CD14-positive monocyte (primary cell): ENCODE results near the gene CDH22. TPM values are rescaled to one million over a fixed set of nuclear protein-coding genes. Genes with fewer than 3 reads are reported as not detected.

ENCODE experiments used
- DNase-seq, 3 donors: peaks; one replicate each; pipeline ENCODE4 v3.0.0-alpha.2; 2011 to 2022
- H2AFZ ChIP-seq: 2 replicates; pipeline ENCODE4 v1.6.0; 2012; ENCODE audit warnings: mild to moderate bottlenecking, low read depth, low read length, inconsistent platforms; ENCODE audit not compliant: insufficient read depth, poor library complexity, severe bottlenecking
- H3K27ac ChIP-seq, 2 donors: 1 replicate in 1 of 2; 2 replicates in 1 of 2; pipeline ENCODE4 v1.5.1; 2012 to 2013; ENCODE audit warnings: low read length in 2 of 2, control low read depth in 1 of 2, inconsistent platforms in 1 of 2, low read depth in 1 of 2, mild to moderate bottlenecking in 1 of 2
- H3K27me3 ChIP-seq, 2 donors: one replicate each; pipeline versions ENCODE4 v1.6.0 to v1.6.1; 2011 to 2013; ENCODE audit warnings: low read length in 2 of 2; ENCODE audit not compliant: control insufficient read depth in 2 of 2, insufficient read depth in 2 of 2
- H3K36me3 ChIP-seq, 2 donors: replicated peaks in 1 of 2; 1 replicate in 1 of 2; 2 replicates in 1 of 2; pipeline versions ENCODE4 v1.5.1 to v1.6.1; 2012 to 2013; ENCODE audit warnings: low read length in 2 of 2, control low read depth in 1 of 2, inconsistent platforms in 1 of 2, mild to moderate bottlenecking in 1 of 2; ENCODE audit not compliant: insufficient read depth in 2 of 2, control insufficient read depth in 1 of 2
- H3K4me1 ChIP-seq, 2 donors: 1 replicate in 1 of 2; 2 replicates in 1 of 2; pipeline versions ENCODE4 v1.5.1 to v1.6.1; 2012 to 2013; ENCODE audit warnings: low read length in 2 of 2, control low read depth in 1 of 2, inconsistent platforms in 1 of 2, mild to moderate bottlenecking in 1 of 2, moderate library complexity in 1 of 2; ENCODE audit not compliant: insufficient read depth in 2 of 2, control insufficient read depth in 1 of 2
- H3K4me2 ChIP-seq: replicated peaks from 2 replicates; pipeline ENCODE3; 2012; ENCODE audit warnings: low read length, moderate library complexity, mild to moderate bottlenecking; ENCODE audit not compliant: poor library complexity, severe bottlenecking; ENCODE audit errors: extremely low read depth
- H3K4me3 ChIP-seq, 3 experiments: fragments of 200-600 bp in 1 of 3; sonication (generic) in 1 of 3; replicated peaks in 1 of 3; 1 replicate in 2 of 3; 2 replicates in 1 of 3; pipeline ENCODE4 v1.5.1; 2011 to 2013; ENCODE audit warnings: low read length in 3 of 3, mild to moderate bottlenecking in 3 of 3, control low read depth in 2 of 3, low read depth in 2 of 3, inconsistent platforms in 1 of 3, moderate library complexity in 1 of 3
- H3K79me2 ChIP-seq: 2 replicates; pipeline ENCODE4 v1.6.0; 2012; ENCODE audit warnings: mild to moderate bottlenecking, control low read depth, inconsistent platforms, low read length, moderate library complexity; ENCODE audit not compliant: insufficient read depth
- H3K9ac ChIP-seq: 2 replicates; pipeline ENCODE4 v1.6.0; 2017; ENCODE audit warnings: low read length, mild to moderate bottlenecking; ENCODE audit not compliant: insufficient read depth, poor library complexity, severe bottlenecking
- H3K9me3 ChIP-seq, 2 donors: replicated peaks in 1 of 2; 1 replicate in 1 of 2; 2 replicates in 1 of 2; pipeline versions ENCODE4 v1.5.1 to v1.6.1; 2012 to 2013; ENCODE audit warnings: low read length in 2 of 2, control low read depth in 1 of 2; ENCODE audit not compliant: control insufficient read depth in 1 of 2, insufficient read depth in 1 of 2
- H4K20me1 ChIP-seq: 2 replicates; pipeline ENCODE4 v1.6.0; 2012; ENCODE audit warnings: mild to moderate bottlenecking, low read length, control low read depth, moderate library complexity; ENCODE audit not compliant: insufficient read depth
- H3K27ac Mint-ChIP-seq, 7 donors: one replicate each; pipeline ENCODE4 v1.8.0; 2020; ENCODE audit warnings: mild to moderate bottlenecking in 7 of 7, mixed read lengths in 7 of 7, moderate library complexity in 6 of 7, inconsistent platforms in 2 of 7
- H3K27me3 Mint-ChIP-seq, 3 donors: one replicate each; pipeline ENCODE4 v1.8.0; 2021 to 2022; ENCODE audit warnings: low read depth in 3 of 3, mild to moderate bottlenecking in 3 of 3, mixed read lengths in 3 of 3, moderate library complexity in 3 of 3, inconsistent platforms in 1 of 3
- H3K36me3 Mint-ChIP-seq, 2 donors: one replicate each; pipeline ENCODE4 v1.8.0; 2020; ENCODE audit warnings: mixed read lengths in 2 of 2, inconsistent platforms in 1 of 2, mild to moderate bottlenecking in 1 of 2
- H3K4me1 Mint-ChIP-seq: one replicate; pipeline ENCODE4 v1.8.0; 2020; ENCODE audit warnings: mild to moderate bottlenecking, mixed read lengths
- H3K4me3 Mint-ChIP-seq, 2 donors: one replicate each; pipeline ENCODE4 v1.8.0; 2020; ENCODE audit warnings: mild to moderate bottlenecking in 2 of 2, mixed read lengths in 2 of 2, moderate library complexity in 1 of 2
- H3K9me3 Mint-ChIP-seq, 7 donors: one replicate each; pipeline ENCODE4 v1.8.0; 2020 to 2022; ENCODE audit warnings: mixed read lengths in 7 of 7, mild to moderate bottlenecking in 6 of 7, moderate library complexity in 6 of 7, inconsistent platforms in 2 of 7
- WGBS: methylation state at CpG from one replicate; pipeline ENCODE4 v1.1.5; 2013; ENCODE audit warnings: missing lambda C conversion rate; ENCODE audit not compliant: insufficient coverage; 5-methylcytosine and 5-hydroxymethylcytosine counted together
- intact Hi-C, 2 donors: fragments of 100-400 bp; cut with micrococcal nuclease; formaldehyde crosslinking; loops; one replicate each; pipeline versions ENCODE4 v1.15.0 to v1.15.1; 2023
- polyA plus RNA-seq, 3 donors: library from polyadenylated mRNA; depleted of rRNA in 1 of 3; unstranded in 2 of 3; stranded (reverse) in 1 of 3; fragments of 300-500 nt in 2 of 3; fragments of >200 nt in 1 of 3; fragmentation: Illumina TruSeq in 2 of 3; gene quantifications; 1 replicate in 2 of 3; 2 replicates in 1 of 3; pipeline ENCODE4 v1.2.3, GENCODE V29; 2012 to 2021
- TF ChIP-seq, protein P1 (sequence below): fragments of 200-600 bp; IDR thresholded peaks from one replicate; pipeline ENCODE4 v1.8.0; 2022; ENCODE audit warnings: antibody characterized with exemption, mild to moderate bottlenecking

The CDH22 gene
- polyA plus RNA-seq, 3 donors = not detected

DNA sequence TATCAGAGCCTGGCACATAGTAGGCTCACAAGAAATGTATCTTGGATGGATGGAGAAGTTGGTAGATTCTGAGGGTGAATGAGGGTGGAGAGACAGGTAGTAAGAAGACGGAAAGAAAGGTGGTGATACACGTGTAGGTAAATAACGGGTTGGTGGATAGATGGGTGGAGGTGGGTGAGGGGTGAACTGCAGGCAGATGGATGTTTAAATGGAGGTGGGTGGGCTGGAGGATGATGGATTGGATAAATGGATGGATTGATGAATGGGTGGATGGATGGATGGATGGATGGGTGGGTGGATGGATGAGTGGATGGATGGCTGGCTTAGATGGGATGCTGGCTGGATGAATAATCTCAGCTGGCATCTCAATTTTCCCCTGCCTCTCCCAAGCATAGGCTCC is 9.9 kb downstream of the CDH22 start:
- H4K20me1 ChIP-seq = no peaks in the 10 kb centered on the region
- H3K27ac Mint-ChIP-seq = no peak overlapping the region
- intact Hi-C loops = no loop called here
- no peaks in the 10 kb centered on the region for H3K36me3 ChIP-seq
- 84% methylated on average over 3 of the region's 3 CpGs for WGBS
- peaks cover 12 to 38% (median 15%) of the 10 kb centered on the region in 3 donors for H3K27me3 Mint-ChIP-seq
- no peak overlapping the region for H2AFZ ChIP-seq
- no peaks in the 10 kb centered on the region for H3K79me2 ChIP-seq
- H3K9ac ChIP-seq = no peak overlapping the region
- TF ChIP-seq, protein P1, sequence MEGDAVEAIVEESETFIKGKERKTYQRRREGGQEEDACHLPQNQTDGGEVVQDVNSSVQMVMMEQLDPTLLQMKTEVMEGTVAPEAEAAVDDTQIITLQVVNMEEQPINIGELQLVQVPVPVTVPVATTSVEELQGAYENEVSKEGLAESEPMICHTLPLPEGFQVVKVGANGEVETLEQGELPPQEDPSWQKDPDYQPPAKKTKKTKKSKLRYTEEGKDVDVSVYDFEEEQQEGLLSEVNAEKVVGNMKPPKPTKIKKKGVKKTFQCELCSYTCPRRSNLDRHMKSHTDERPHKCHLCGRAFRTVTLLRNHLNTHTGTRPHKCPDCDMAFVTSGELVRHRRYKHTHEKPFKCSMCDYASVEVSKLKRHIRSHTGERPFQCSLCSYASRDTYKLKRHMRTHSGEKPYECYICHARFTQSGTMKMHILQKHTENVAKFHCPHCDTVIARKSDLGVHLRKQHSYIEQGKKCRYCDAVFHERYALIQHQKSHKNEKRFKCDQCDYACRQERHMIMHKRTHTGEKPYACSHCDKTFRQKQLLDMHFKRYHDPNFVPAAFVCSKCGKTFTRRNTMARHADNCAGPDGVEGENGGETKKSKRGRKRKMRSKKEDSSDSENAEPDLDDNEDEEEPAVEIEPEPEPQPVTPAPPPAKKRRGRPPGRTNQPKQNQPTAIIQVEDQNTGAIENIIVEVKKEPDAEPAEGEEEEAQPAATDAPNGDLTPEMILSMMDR = no peak
- H3K27me3 ChIP-seq = no peaks in the 10 kb centered on the region
- no peaks in the 10 kb centered on the region for H3K4me1 ChIP-seq
- no peak for DNase-seq
- no peak overlapping the region for H3K4me3 Mint-ChIP-seq
- no peaks in the 10 kb centered on the region for H3K9me3 Mint-ChIP-seq
- H3K27ac ChIP-seq = no peak overlapping the region
- H3K36me3 Mint-ChIP-seq = no peaks in the 10 kb centered on the region
- H3K4me1 Mint-ChIP-seq = no peaks in the 10 kb centered on the region
- H3K4me2 ChIP-seq = no peak overlapping the region
- H3K9me3 ChIP-seq = no peaks in the 10 kb centered on the region
- no peak overlapping the region for H3K4me3 ChIP-seq

DNA sequence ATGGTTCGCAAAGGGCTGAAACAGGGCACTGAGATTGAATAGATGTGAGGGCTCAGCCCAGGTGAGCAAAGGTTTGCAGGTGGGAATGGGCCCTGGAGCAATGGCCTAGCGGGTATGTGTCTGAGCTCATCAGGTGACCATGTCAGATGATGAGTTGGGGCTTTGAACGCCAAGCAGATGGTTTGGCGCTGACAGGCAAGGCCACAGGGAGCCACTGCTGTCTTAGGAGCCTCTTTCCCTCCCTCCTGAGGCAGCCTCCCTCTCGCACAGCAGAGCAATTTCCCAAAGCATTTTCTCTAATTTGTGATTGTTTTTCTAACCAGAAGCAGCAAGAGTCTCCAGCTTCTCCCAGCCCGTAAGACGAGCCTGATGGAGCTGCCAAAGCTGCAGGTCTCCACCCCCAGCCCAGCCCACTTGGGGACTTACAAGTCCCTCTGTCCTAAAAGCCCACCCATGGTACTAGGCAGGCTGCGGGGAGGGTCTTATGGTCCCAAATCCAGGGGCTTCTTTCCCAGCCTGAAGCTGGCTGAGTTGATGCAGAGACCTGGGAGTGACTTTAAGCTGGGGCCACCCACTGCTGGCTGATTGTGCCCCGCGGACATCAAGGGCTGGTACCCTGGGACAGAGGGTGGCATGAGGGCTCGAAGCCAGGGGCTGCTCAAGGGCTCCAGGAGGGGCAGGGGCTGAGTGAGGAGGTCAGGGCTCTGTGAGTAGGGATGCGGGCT is 11.6 kb downstream of the CDH22 start:
- Histone ChIP-seq H3K27me3 (peaks cover 0 to 2% of the 10 kb centered on the region in 2 donors), H3K9me3 (no peaks in the 10 kb centered on the region), H3K36me3 (no peaks in the 10 kb centered on the region), H3K4me2 (no peak overlapping the region), H3K27ac (no peak overlapping the region), H3K9ac (no peak overlapping the region), H4K20me1 (no peaks in the 10 kb centered on the region), H2AFZ (no peak overlapping the region), H3K4me1 (no peaks in the 10 kb centered on the region), H3K79me2 (no peaks in the 10 kb centered on the region), H3K4me3 (no peak overlapping the region)
- 77% methylated on average over 10 of the region's 12 CpGs for WGBS
- no peaks in the 10 kb centered on the region for H3K4me1 Mint-ChIP-seq
- H3K27me3 Mint-ChIP-seq = peaks cover 10 to 38% (median 12%) of the 10 kb centered on the region in 3 donors
- no peak for DNase-seq
- no peak overlapping the region for H3K27ac Mint-ChIP-seq
- H3K4me3 Mint-ChIP-seq = no peak overlapping the region
- TF ChIP-seq, protein P1 = no peak
- intact Hi-C loops = no loop called here
- H3K36me3 Mint-ChIP-seq = no peaks in the 10 kb centered on the region
- no peaks in the 10 kb centered on the region for H3K9me3 Mint-ChIP-seq
